WTC11 (cell line): ENCODE measurements around the gene GPD1L.

ENCODE experiments used
- ATF1 ChIP-seq: sonication (generic); formaldehyde crosslinking; IDR thresholded peaks from 2 replicates; pipeline ENCODE4 v1.8.1; 2023; ENCODE audit warnings: mild to moderate bottlenecking, moderate library complexity, missing genetic modification reagents
- ELF4 ChIP-seq: sonication (generic); formaldehyde crosslinking; IDR thresholded peaks from 2 replicates; pipeline ENCODE4 v1.8.1; 2022; ENCODE audit warnings: low read depth, mild to moderate bottlenecking, moderate library complexity, missing genetic modification reagents
- ETV6 ChIP-seq: sonication (generic); formaldehyde crosslinking; IDR thresholded peaks from 2 replicates; pipeline ENCODE4 v1.8.1; 2022; ENCODE audit warnings: mild to moderate bottlenecking, missing genetic modification reagents
- FOXP1 ChIP-seq: sonication (generic); formaldehyde crosslinking; IDR thresholded peaks from 2 replicates; pipeline ENCODE4 v1.8.0; 2022; ENCODE audit warnings: missing genetic modification reagents, mild to moderate bottlenecking, moderate library complexity, borderline replicate concordance
- TF ChIP-seq, protein P1 (sequence below): sonication (generic); formaldehyde crosslinking; IDR thresholded peaks from 2 replicates; pipeline ENCODE4 v1.8.1; 2023; ENCODE audit warnings: mild to moderate bottlenecking, missing genetic modification reagents, borderline replicate concordance
- TF ChIP-seq, protein P2 (sequence below): fragments of 200-600 bp; IDR thresholded peaks from 2 replicates; pipeline ENCODE4 v1.8.0; 2022; ENCODE audit warnings: antibody characterized with exemption
- TF ChIP-seq, protein P3 (sequence below): sonication (generic); formaldehyde crosslinking; conservative IDR thresholded peaks from 2 replicates; pipeline ENCODE4 v1.8.1; 2023; ENCODE audit warnings: mild to moderate bottlenecking, low read depth, missing genetic modification reagents, moderate library complexity
- TF ChIP-seq, protein P4 (sequence below): sonication (generic); formaldehyde crosslinking; IDR thresholded peaks from 2 replicates; pipeline ENCODE4 v1.8.0; 2022; ENCODE audit warnings: mild to moderate bottlenecking, missing genetic modification reagents

DNA sequence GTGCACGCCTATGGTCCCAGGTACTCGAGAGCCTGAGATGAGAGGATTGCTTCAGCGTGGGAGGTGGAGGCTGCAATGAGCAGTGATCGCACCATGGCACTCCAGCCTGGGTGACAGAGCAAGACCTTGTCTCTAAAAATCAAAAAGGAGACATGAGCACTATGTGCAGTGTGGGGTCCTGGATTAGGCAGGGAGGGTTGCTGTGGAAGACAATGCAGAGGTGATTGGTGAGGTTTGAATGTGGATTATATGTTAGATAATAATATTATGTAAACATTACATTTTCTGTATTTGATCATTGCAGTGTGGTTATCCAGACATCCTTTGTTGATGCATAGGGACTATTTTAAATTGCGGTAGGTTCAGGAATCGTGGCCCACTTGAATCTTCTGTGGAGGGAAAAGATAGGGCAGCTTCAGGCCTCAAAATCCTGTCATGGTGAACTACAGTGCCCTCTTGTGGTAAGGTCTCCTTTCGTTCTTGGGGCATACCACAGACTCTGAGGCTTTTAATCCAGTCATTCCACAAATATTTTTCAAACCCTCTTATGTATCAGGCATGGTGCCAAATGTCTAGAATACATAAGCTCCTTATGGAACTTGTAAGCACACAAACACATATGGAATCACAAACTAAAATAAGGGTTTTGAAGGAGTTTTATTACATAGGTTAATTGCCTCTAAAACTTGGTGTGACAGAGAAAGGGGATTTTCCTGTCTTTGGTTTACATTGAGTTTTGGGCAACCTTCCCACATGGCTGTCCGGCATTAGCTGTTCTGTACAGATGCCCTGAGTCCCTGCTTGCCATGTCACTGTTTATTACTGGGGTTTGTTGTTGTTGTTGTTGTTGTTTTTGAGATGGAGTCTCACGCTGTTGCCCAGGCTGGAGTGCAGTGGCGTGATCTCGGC lies 37.7 kb downstream of the GPD1L start:
- TF ChIP-seq, protein P1, sequence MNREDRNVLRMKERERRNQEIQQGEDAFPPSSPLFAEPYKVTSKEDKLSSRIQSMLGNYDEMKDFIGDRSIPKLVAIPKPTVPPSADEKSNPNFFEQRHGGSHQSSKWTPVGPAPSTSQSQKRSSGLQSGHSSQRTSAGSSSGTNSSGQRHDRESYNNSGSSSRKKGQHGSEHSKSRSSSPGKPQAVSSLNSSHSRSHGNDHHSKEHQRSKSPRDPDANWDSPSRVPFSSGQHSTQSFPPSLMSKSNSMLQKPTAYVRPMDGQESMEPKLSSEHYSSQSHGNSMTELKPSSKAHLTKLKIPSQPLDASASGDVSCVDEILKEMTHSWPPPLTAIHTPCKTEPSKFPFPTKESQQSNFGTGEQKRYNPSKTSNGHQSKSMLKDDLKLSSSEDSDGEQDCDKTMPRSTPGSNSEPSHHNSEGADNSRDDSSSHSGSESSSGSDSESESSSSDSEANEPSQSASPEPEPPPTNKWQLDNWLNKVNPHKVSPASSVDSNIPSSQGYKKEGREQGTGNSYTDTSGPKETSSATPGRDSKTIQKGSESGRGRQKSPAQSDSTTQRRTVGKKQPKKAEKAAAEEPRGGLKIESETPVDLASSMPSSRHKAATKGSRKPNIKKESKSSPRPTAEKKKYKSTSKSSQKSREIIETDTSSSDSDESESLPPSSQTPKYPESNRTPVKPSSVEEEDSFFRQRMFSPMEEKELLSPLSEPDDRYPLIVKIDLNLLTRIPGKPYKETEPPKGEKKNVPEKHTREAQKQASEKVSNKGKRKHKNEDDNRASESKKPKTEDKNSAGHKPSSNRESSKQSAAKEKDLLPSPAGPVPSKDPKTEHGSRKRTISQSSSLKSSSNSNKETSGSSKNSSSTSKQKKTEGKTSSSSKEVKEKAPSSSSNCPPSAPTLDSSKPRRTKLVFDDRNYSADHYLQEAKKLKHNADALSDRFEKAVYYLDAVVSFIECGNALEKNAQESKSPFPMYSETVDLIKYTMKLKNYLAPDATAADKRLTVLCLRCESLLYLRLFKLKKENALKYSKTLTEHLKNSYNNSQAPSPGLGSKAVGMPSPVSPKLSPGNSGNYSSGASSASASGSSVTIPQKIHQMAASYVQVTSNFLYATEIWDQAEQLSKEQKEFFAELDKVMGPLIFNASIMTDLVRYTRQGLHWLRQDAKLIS (CRISPR knock-in tag) = no peak
- TF ChIP-seq FOXP1 (CRISPR knock-in tag) (no peak), ATF1 (no peak), ETV6 (CRISPR knock-in tag) (no peak), ELF4 (CRISPR knock-in tag) (no peak)
- TF ChIP-seq, protein P2, sequence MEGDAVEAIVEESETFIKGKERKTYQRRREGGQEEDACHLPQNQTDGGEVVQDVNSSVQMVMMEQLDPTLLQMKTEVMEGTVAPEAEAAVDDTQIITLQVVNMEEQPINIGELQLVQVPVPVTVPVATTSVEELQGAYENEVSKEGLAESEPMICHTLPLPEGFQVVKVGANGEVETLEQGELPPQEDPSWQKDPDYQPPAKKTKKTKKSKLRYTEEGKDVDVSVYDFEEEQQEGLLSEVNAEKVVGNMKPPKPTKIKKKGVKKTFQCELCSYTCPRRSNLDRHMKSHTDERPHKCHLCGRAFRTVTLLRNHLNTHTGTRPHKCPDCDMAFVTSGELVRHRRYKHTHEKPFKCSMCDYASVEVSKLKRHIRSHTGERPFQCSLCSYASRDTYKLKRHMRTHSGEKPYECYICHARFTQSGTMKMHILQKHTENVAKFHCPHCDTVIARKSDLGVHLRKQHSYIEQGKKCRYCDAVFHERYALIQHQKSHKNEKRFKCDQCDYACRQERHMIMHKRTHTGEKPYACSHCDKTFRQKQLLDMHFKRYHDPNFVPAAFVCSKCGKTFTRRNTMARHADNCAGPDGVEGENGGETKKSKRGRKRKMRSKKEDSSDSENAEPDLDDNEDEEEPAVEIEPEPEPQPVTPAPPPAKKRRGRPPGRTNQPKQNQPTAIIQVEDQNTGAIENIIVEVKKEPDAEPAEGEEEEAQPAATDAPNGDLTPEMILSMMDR = peak; percentile 53
- TF ChIP-seq, protein P3, sequence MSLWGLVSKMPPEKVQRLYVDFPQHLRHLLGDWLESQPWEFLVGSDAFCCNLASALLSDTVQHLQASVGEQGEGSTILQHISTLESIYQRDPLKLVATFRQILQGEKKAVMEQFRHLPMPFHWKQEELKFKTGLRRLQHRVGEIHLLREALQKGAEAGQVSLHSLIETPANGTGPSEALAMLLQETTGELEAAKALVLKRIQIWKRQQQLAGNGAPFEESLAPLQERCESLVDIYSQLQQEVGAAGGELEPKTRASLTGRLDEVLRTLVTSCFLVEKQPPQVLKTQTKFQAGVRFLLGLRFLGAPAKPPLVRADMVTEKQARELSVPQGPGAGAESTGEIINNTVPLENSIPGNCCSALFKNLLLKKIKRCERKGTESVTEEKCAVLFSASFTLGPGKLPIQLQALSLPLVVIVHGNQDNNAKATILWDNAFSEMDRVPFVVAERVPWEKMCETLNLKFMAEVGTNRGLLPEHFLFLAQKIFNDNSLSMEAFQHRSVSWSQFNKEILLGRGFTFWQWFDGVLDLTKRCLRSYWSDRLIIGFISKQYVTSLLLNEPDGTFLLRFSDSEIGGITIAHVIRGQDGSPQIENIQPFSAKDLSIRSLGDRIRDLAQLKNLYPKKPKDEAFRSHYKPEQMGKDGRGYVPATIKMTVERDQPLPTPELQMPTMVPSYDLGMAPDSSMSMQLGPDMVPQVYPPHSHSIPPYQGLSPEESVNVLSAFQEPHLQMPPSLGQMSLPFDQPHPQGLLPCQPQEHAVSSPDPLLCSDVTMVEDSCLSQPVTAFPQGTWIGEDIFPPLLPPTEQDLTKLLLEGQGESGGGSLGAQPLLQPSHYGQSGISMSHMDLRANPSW (CRISPR knock-in tag) = no peak
- TF ChIP-seq, protein P4, sequence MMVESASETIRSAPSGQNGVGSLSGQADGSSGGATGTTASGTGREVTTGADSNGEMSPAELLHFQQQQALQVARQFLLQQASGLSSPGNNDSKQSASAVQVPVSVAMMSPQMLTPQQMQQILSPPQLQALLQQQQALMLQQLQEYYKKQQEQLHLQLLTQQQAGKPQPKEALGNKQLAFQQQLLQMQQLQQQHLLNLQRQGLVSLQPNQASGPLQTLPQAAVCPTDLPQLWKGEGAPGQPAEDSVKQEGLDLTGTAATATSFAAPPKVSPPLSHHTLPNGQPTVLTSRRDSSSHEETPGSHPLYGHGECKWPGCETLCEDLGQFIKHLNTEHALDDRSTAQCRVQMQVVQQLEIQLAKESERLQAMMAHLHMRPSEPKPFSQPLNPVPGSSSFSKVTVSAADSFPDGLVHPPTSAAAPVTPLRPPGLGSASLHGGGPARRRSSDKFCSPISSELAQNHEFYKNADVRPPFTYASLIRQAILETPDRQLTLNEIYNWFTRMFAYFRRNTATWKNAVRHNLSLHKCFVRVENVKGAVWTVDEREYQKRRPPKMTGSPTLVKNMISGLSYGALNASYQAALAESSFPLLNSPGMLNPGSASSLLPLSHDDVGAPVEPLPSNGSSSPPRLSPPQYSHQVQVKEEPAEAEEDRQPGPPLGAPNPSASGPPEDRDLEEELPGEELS (CRISPR knock-in tag) = no peak
